ENCODE measurements around the gene DNASE1L1. TPM values are rescaled to one million over a fixed set of nuclear protein-coding genes. Genes with fewer than 3 reads are reported as not detected.

Gene DNASE1L1
- total and polyA plus RNA-seq, 2 of the 13 experiments (the other 11 are each of a cell fraction or from before 2014, with no cell fraction given) = 4.7 to 12.3 TPM

- TF ChIP-seq, protein P1, sequence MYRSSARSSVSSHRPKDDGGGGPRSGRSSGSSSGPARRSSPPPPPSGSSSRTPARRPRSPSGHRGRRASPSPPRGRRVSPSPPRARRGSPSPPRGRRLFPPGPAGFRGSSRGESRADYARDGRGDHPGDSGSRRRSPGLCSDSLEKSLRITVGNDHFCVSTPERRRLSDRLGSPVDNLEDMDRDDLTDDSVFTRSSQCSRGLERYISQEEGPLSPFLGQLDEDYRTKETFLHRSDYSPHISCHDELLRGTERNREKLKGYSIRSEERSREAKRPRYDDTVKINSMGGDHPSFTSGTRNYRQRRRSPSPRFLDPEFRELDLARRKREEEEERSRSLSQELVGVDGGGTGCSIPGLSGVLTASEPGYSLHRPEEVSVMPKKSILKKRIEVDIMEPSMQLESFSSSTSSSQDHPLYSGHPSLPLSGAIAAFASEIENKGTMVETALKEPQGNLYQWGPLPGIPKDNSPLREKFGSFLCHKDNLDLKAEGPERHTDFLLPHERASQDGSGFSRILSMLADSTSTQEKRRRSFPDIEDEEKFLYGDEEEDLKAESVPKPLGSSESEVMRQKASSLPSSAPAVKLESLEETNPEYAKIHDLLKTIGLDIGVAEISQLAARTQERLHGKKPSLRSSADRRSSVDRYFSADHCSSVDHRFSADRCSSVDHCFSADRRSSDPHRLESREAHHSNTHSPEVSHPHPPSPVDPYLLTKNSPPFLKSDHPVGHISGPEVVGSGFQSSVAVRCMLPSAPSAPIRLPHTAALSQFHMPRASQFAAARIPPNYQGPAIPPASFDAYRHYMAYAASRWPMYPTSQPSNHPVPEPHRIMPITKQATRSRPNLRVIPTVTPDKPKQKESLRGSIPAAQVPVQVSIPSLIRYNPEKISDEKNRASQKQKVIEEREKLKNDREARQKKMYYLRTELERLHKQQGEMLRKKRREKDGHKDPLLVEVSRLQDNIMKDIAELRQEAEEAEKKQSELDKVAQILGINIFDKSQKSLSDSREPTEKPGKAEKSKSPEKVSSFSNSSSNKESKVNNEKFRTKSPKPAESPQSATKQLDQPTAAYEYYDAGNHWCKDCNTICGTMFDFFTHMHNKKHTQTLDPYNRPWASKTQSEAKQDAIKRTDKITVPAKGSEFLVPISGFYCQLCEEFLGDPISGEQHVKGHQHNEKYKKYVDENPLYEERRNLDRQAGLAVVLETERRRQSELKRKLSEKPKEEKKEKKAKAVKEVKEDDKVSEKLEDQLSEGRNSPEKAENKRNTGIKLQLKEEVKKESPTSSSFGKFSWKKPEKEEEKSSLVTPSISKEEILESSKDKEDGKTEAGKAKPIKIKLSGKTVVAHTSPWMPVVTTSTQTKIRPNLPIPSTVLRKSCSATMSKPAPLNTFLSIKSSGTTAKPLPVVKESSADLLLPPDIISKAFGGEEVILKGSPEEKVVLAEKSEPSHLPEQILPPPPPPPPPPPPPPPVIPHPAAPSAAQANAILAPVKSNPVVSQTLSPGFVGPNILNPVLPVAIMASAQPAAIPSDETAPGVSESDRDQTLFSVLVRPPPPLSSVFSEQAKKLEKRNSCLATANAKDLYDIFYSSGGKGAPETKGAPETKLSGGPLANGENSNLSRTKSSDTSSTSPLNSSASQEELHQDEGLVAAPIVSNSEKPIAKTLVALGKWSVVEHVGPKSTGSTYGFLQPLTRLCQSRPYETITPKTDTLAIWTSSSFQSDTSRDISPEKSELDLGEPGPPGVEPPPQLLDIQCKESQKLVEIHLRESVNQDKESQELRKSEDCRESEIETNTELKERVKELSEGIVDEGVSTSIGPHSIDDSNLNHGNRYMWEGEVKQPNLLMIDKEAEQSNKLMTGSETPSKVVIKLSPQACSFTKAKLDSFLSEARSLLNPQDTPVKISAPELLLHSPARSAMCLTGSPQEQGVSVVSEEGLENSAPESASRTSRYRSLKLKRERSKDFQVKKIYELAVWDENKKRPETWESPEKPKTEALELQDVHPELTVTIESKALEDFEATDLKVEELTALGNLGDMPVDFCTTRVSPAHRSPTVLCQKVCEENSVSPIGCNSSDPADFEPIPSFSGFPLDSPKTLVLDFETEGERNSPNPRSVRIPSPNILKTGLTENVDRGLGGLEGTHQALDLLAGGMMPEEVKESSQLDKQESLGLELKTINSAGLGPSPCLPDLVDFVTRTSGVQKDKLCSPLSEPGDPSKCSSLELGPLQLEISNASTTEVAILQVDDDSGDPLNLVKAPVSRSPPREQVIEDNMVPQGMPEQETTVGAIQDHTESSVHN (CRISPR knock-in tag; IDR thresholded peaks at IDR 0.05) = no peak
- TF ChIP-seq KAT2B (IDR thresholded peaks at IDR 0.05; ENCODE audit: borderline replicate concordance, low read depth, low read length) (no peak), FOXM1 (CRISPR knock-in tag; IDR thresholded peaks at IDR 0.05) (no peak), RELA (CRISPR knock-in tag; IDR thresholded peaks at IDR 0.05) (no peak), HOXA3 (CRISPR knock-in tag; IDR thresholded peaks at IDR 0.05) (peak; percentile 99), SMARCC2 (IDR thresholded peaks at IDR 0.05) (no peak), NFYB (CRISPR knock-in tag; IDR thresholded peaks at IDR 0.05) (peak; percentile 80), TEAD2 (CRISPR knock-in tag; IDR thresholded peaks at IDR 0.05) (no peak), ZNF263 (CRISPR knock-in tag; IDR thresholded peaks at IDR 0.05) (no peak), ZNF740 (CRISPR knock-in tag; IDR thresholded peaks at IDR 0.05) (no peak), TBX2 (CRISPR knock-in tag; IDR thresholded peaks at IDR 0.05; ENCODE audit: borderline replicate concordance) (no peak), REXO4 (CRISPR knock-in tag; IDR thresholded peaks at IDR 0.05; ENCODE audit: borderline replicate concordance) (no peak), ATF2 (CRISPR knock-in tag; IDR thresholded peaks at IDR 0.05) (no peak), EZH2 (conservative IDR thresholded peaks at IDR 0.05; ENCODE audit: low read depth, low read length) (no peak), FOXA3 (CRISPR knock-in tag; IDR thresholded peaks at IDR 0.05) (no peak), CHCHD3 (CRISPR knock-in tag; IDR thresholded peaks at IDR 0.05) (no peak), NFE2 (CRISPR knock-in tag; IDR thresholded peaks at IDR 0.05) (no peak)
- TF ChIP-seq, protein P2, sequence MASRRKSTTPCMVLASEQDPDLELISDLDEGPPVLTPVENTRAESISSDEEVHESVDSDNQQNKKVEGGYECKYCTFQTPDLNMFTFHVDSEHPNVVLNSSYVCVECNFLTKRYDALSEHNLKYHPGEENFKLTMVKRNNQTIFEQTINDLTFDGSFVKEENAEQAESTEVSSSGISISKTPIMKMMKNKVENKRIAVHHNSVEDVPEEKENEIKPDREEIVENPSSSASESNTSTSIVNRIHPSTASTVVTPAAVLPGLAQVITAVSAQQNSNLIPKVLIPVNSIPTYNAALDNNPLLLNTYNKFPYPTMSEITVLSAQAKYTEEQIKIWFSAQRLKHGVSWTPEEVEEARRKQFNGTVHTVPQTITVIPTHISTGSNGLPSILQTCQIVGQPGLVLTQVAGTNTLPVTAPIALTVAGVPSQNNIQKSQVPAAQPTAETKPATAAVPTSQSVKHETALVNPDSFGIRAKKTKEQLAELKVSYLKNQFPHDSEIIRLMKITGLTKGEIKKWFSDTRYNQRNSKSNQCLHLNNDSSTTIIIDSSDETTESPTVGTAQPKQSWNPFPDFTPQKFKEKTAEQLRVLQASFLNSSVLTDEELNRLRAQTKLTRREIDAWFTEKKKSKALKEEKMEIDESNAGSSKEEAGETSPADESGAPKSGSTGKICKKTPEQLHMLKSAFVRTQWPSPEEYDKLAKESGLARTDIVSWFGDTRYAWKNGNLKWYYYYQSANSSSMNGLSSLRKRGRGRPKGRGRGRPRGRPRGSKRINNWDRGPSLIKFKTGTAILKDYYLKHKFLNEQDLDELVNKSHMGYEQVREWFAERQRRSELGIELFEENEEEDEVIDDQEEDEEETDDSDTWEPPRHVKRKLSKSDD (CRISPR knock-in tag; IDR thresholded peaks at IDR 0.05; ENCODE audit: low read depth) = peak; percentile 99
Measured at GRCh38 chrX:154378799-154379568, 30.1 kb downstream of the DNASE1L1 start, which contains the start of gene EMD (continued).

All from HepG2 (cell line).